ENCODE results near the gene SETBP1. TPM values are rescaled to one million over a fixed set of nuclear protein-coding genes. Genes with fewer than 3 reads are reported as not detected.
A peak's percentile ranks its signal among the peaks of the same experiment; 100 is the strongest.

SETBP1 gene
- total and polyA plus RNA-seq, 3 experiments from 2014 or later = 0.22 to 14.1 (median 13.9) TPM

- Mint-ChIP-seq H3K4me1 (no peaks in the 10 kb centered on the region), H3K9me3 (no peaks in the 10 kb centered on the region), H3K36me3 (no peaks in the 10 kb centered on the region), H3K27ac (peak overlapping the region in 1 of 8 donors; percentile 24), H3K4me3 (no peak overlapping the region), H3K27me3 (no peaks in the 10 kb centered on the region)
- no peak overlapping the region for H3K4me3 ChIP-seq (ENCODE audit: low read length)
- H3K27ac ChIP-seq (ENCODE audit: low read depth, low read length) = no peak overlapping the region
- ChIA-PET CTCF (no interaction called here), POLR2A (no interaction called here)
- no peaks in the 10 kb centered on the region for H3K9me3 ChIP-seq (ENCODE audit: low read length)
- no peaks in the 10 kb centered on the region for H3K36me3 ChIP-seq (ENCODE audit: insufficient read depth, low read length)
- H3K4me1 ChIP-seq (ENCODE audit: insufficient read depth, low read length) = no peaks in the 10 kb centered on the region
- no peaks in the 10 kb centered on the region for H3K27me3 ChIP-seq (ENCODE audit: insufficient read depth, low read length, poor library complexity, severe bottlenecking)
- DNase-seq = no peak
These were observed 93.0 kb downstream of the SETBP1 start for GRCh38 chr18:44773640-44774155.

DNA sequence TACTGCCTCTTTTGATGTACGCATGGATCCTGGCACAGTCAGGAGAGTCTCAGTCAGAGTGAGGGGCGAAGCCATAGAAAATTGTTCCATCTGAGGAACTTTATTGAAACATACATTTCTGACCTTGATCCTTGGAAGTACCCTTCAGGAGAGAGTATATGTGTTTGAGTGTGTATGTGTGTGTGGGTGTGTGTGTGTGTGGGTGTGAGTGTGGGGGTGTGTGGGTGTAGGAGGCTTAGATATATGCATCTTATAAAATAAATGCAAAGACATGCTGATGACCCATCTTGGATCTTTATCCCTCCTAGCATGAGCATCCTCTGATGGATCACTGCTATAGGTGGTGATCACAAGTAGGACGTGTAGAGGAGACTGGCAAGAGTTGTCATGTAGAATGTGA lies 93.5 kb downstream of the SETBP1 start:
- no peaks in the 10 kb centered on the region for H3K36me3 Mint-ChIP-seq
- Histone ChIP-seq H3K27me3 (ENCODE audit: insufficient read depth, low read length, poor library complexity, severe bottlenecking) (no peaks in the 10 kb centered on the region), H3K4me3 (ENCODE audit: low read length) (no peak overlapping the region)

DNA sequence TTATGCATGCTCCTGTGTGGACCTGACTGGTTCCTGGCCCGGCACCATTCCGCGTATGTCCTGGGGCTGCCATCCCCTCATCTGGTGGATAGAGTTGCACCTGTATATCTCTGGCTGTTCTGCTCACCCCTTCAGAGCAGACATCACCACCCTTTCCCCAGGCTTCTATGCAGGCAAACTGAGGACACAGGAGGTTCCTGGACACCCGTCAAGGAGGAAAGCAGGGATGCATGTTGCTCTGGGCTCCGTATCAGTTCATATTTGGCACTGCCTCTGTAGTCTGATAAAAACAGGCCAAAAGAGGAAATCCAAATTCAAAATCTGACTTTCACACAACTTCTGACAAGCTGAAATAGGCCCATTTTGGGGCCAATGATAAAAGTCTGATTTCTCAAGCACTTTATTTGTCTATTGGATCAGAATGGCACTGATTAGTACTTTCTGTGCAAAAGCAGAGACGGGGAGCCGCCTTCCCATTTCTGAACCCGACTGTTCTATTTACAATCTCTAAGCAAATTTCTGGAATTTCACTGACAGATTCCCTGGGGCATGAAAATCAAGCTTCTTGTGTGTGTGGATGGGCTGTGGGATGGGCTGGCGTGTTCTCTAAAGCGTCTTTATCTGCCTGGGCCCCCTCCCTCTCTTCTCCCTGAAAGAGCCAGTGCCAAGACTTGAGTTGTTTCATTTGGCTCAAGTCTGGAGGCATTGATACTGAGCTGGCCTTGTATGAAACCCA lies 96.9 kb downstream of the SETBP1 start:
- H3K27ac Mint-ChIP-seq = no peak overlapping the region
- DNase-seq = no peak
- H3K27me3 Mint-ChIP-seq = peaks cover 0 to 3% of the 10 kb centered on the region in 2 donors
- H3K27me3 ChIP-seq (ENCODE audit: insufficient read depth, low read length, poor library complexity, severe bottlenecking) = no peaks in the 10 kb centered on the region
- H3K4me1 Mint-ChIP-seq = no peaks in the 10 kb centered on the region
- no peaks in the 10 kb centered on the region for H3K9me3 Mint-ChIP-seq
- H3K4me3 Mint-ChIP-seq = no peak overlapping the region
- no peak overlapping the region for H3K27ac ChIP-seq (ENCODE audit: low read depth, low read length)
- H3K36me3 Mint-ChIP-seq = no peaks in the 10 kb centered on the region
- ChIA-PET CTCF (no interaction called here), POLR2A (no interaction called here)
- no peaks in the 10 kb centered on the region for H3K9me3 ChIP-seq (ENCODE audit: low read length)
- no peaks in the 10 kb centered on the region for H3K36me3 ChIP-seq (ENCODE audit: insufficient read depth, low read length)
- H3K4me3 ChIP-seq (ENCODE audit: low read length) = no peak overlapping the region
- no peaks in the 10 kb centered on the region for H3K4me1 ChIP-seq (ENCODE audit: insufficient read depth, low read length)

More for the DNA sequence above, 93.5 kb downstream of the SETBP1 start:
- ChIA-PET POLR2A (no interaction called here), CTCF (no interaction called here)
- DNase-seq = no peak
- peak overlapping the region in 1 of 8 donors; percentile 24 for H3K27ac Mint-ChIP-seq
- Histone ChIP-seq H3K36me3 (ENCODE audit: insufficient read depth, low read length) (no peaks in the 10 kb centered on the region), H3K4me1 (ENCODE audit: insufficient read depth, low read length) (no peaks in the 10 kb centered on the region), H3K9me3 (ENCODE audit: low read length) (no peaks in the 10 kb centered on the region), H3K27ac (ENCODE audit: low read depth, low read length) (no peak overlapping the region)
- no peaks in the 10 kb centered on the region for H3K9me3 Mint-ChIP-seq
- no peaks in the 10 kb centered on the region for H3K4me1 Mint-ChIP-seq
- no peak overlapping the region for H3K4me3 Mint-ChIP-seq
- no peaks in the 10 kb centered on the region for H3K27me3 Mint-ChIP-seq

- H3K4me3 ChIP-seq (ENCODE audit: low read length) = no peak overlapping the region
- no peaks in the 10 kb centered on the region for H3K9me3 Mint-ChIP-seq
- no peak overlapping the region for H3K27ac Mint-ChIP-seq
- no peaks in the 10 kb centered on the region for H3K4me1 Mint-ChIP-seq
- DNase-seq = no peak
- POLR2A ChIA-PET = no interaction called here
- no peaks in the 10 kb centered on the region for H3K36me3 Mint-ChIP-seq
- no peaks in the 10 kb centered on the region for H3K9me3 ChIP-seq (ENCODE audit: low read length)
- H3K4me3 Mint-ChIP-seq = no peak overlapping the region
- no peak overlapping the region for H3K27ac ChIP-seq (ENCODE audit: low read depth, low read length)
- H3K27me3 Mint-ChIP-seq = peaks cover 0 to 3% of the 10 kb centered on the region in 2 donors
- no peaks in the 10 kb centered on the region for H3K27me3 ChIP-seq (ENCODE audit: insufficient read depth, low read length, poor library complexity, severe bottlenecking)
- H3K36me3 ChIP-seq (ENCODE audit: insufficient read depth, low read length) = no peaks in the 10 kb centered on the region
- CTCF ChIA-PET = no interaction called here
- no peaks in the 10 kb centered on the region for H3K4me1 ChIP-seq (ENCODE audit: insufficient read depth, low read length)
These were observed 98.1 kb downstream of the SETBP1 start for GRCh38 chr18:44778788-44779187.

DNA sequence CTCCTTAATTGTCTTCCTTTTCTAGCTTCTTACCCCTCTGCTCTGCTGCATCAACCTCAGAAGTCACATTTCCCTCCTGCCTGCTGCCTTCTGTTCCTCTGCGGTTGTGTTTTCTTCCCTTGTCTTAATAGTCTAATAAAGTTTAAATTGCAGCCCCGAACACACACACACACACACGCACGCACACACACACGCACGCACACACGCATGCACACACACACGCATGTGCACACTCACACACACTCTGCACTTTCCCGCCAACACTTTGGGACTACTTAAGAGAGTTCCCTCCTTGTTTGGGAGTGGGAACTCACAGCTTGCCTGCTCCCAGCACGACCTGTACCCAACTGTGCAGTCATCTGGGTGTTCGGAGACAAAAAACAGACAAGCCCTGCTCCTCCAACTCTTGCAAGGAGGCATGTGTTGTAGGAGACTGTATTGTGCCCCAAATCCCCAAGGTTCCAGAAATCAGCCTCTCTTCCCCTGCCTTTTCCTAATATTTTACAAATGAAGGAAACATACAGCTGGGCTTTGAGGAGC lies 99.1 kb downstream of the SETBP1 start:
- H3K4me3 ChIP-seq (ENCODE audit: low read length) = no peak overlapping the region
- H3K27ac ChIP-seq (ENCODE audit: low read depth, low read length) = no peak overlapping the region
- H3K36me3 ChIP-seq (ENCODE audit: insufficient read depth, low read length) = no peaks in the 10 kb centered on the region
- H3K27me3 ChIP-seq (ENCODE audit: insufficient read depth, low read length, poor library complexity, severe bottlenecking) = no peaks in the 10 kb centered on the region
- H3K4me3 Mint-ChIP-seq = no peak overlapping the region
- no peak for DNase-seq
- POLR2A ChIA-PET = no interaction called here
- H3K27ac Mint-ChIP-seq = no peak overlapping the region
- H3K36me3 Mint-ChIP-seq = no peaks in the 10 kb centered on the region
- no peaks in the 10 kb centered on the region for H3K4me1 Mint-ChIP-seq
- peaks cover 0 to 3% of the 10 kb centered on the region in 2 donors for H3K27me3 Mint-ChIP-seq
- H3K9me3 ChIP-seq (ENCODE audit: low read length) = no peaks in the 10 kb centered on the region
- H3K4me1 ChIP-seq (ENCODE audit: insufficient read depth, low read length) = no peaks in the 10 kb centered on the region
- H3K9me3 Mint-ChIP-seq = no peaks in the 10 kb centered on the region
- CTCF ChIA-PET = no interaction called here

- H3K4me3 ChIP-seq (ENCODE audit: low read length) = no peak overlapping the region
- H3K4me1 ChIP-seq (ENCODE audit: insufficient read depth, low read length) = no peaks in the 10 kb centered on the region
- Mint-ChIP-seq H3K36me3 (no peaks in the 10 kb centered on the region), H3K27me3 (peaks cover 0 to 3% of the 10 kb centered on the region in 2 donors), H3K27ac (no peak overlapping the region), H3K9me3 (no peaks in the 10 kb centered on the region), H3K4me3 (no peak overlapping the region), H3K4me1 (peaks cover 0 to 10% (median 7%) of the 10 kb centered on the region in 3 donors)
- ChIA-PET POLR2A (no interaction called here), CTCF (no interaction called here)
- no peak overlapping the region for H3K27ac ChIP-seq (ENCODE audit: low read depth, low read length)
- H3K9me3 ChIP-seq (ENCODE audit: low read length) = no peaks in the 10 kb centered on the region
- no peaks in the 10 kb centered on the region for H3K36me3 ChIP-seq (ENCODE audit: insufficient read depth, low read length)
- no peaks in the 10 kb centered on the region for H3K27me3 ChIP-seq (ENCODE audit: insufficient read depth, low read length, poor library complexity, severe bottlenecking)
- no peak for DNase-seq
These were observed 101.2 kb downstream of the SETBP1 start for GRCh38 chr18:44781886-44782285.

- Mint-ChIP-seq H3K4me1 (peaks cover 0 to 12% (median 11%) of the 10 kb centered on the region in 3 donors), H3K4me3 (no peak overlapping the region), H3K27me3 (peaks cover 0 to 3% of the 10 kb centered on the region in 2 donors), H3K9me3 (no peaks in the 10 kb centered on the region), H3K27ac (no peak overlapping the region), H3K36me3 (no peaks in the 10 kb centered on the region)
- Histone ChIP-seq H3K9me3 (ENCODE audit: low read length) (no peaks in the 10 kb centered on the region), H3K27me3 (ENCODE audit: insufficient read depth, low read length, poor library complexity, severe bottlenecking) (no peaks in the 10 kb centered on the region), H3K27ac (ENCODE audit: low read depth, low read length) (no peak overlapping the region), H3K36me3 (ENCODE audit: insufficient read depth, low read length) (no peaks in the 10 kb centered on the region), H3K4me1 (ENCODE audit: insufficient read depth, low read length) (no peaks in the 10 kb centered on the region), H3K4me3 (ENCODE audit: low read length) (no peak overlapping the region)
- CTCF ChIA-PET = no interaction called here
- POLR2A ChIA-PET = no interaction called here
- DNase-seq = no peak
These were observed 101.9 kb downstream of the SETBP1 start for GRCh38 chr18:44782617-44783016.

- Mint-ChIP-seq H3K27me3 (peaks cover 0 to 3% of the 10 kb centered on the region in 2 donors), H3K27ac (no peak overlapping the region), H3K9me3 (no peaks in the 10 kb centered on the region), H3K4me1 (peaks cover 0 to 12% (median 11%) of the 10 kb centered on the region in 3 donors), H3K36me3 (no peaks in the 10 kb centered on the region), H3K4me3 (no peak overlapping the region)
- Histone ChIP-seq H3K4me1 (ENCODE audit: insufficient read depth, low read length) (no peaks in the 10 kb centered on the region), H3K36me3 (ENCODE audit: insufficient read depth, low read length) (no peaks in the 10 kb centered on the region), H3K27ac (ENCODE audit: low read depth, low read length) (no peak overlapping the region), H3K27me3 (ENCODE audit: insufficient read depth, low read length, poor library complexity, severe bottlenecking) (no peaks in the 10 kb centered on the region), H3K9me3 (ENCODE audit: low read length) (no peaks in the 10 kb centered on the region), H3K4me3 (ENCODE audit: low read length) (no peak overlapping the region)
- POLR2A ChIA-PET = no interaction called here
- CTCF ChIA-PET = no interaction called here
- DNase-seq = no peak
These were observed 102.7 kb downstream of the SETBP1 start for GRCh38 chr18:44783371-44783770.
